SK-N-SH treated with all-trans-retinoic acid at 6 μM for 48 hours (cell line): ENCODE measurements around the gene GPC6.

Experiments
- ATAC-seq: fragments of 200-7000 bp; cut with Tn5 transposase; 3 replicates; pipeline ENCODE4 v1.9.1; 2020; ENCODE audit warnings: mild to moderate bottlenecking, moderate library complexity
- ARNTL ChIP-seq: fragments of 450-650 bp; formaldehyde crosslinking; IDR thresholded peaks from 2 replicates; pipeline ENCODE4 v1.5.0; 2020; ENCODE audit warnings: low read depth, mild to moderate bottlenecking, moderate library complexity, borderline replicate concordance
- CSDC2 ChIP-seq: fragments of 250-450 bp; sonication (Bioruptor Pico); IDR thresholded peaks from 2 replicates; pipeline ENCODE4 v1.5.0; 2020; ENCODE audit warnings: mild to moderate bottlenecking, moderate library complexity
- ESRRG ChIP-seq: fragments of 250-450 bp; sonication (Bioruptor Pico); IDR thresholded peaks from 2 replicates; pipeline ENCODE4 v1.6.1; 2021; ENCODE audit warnings: mild to moderate bottlenecking
- GLIS3 ChIP-seq: fragments of 250-450 bp; sonication (Bioruptor Pico); IDR thresholded peaks from 2 replicates; pipeline ENCODE4 v1.5.0; 2020; ENCODE audit warnings: mild to moderate bottlenecking, moderate library complexity
- OSR1 ChIP-seq: fragments of 250-450 bp; sonication (Bioruptor Pico); IDR thresholded peaks from 2 replicates; pipeline ENCODE4 v1.8.0; 2022; ENCODE audit warnings: moderate library complexity, mild to moderate bottlenecking, inconsistent platforms
- PATZ1 ChIP-seq: fragments of 250-450 bp; sonication (Bioruptor Pico); IDR thresholded peaks from 2 replicates; pipeline ENCODE4 v1.8.0; 2020; ENCODE audit warnings: mild to moderate bottlenecking, moderate library complexity, borderline replicate concordance
- PPARA ChIP-seq: fragments of 250-450 bp; sonication (Bioruptor Pico); IDR thresholded peaks from 2 replicates; pipeline ENCODE4 v1.5.0; 2020; ENCODE audit warnings: mild to moderate bottlenecking, borderline replicate concordance
- RARB ChIP-seq: fragments of 250-450 bp; sonication (Bioruptor Pico); IDR thresholded peaks from 2 replicates; pipeline ENCODE4 v1.8.0; 2021; ENCODE audit warnings: mild to moderate bottlenecking, moderate library complexity
- SNAI2 ChIP-seq: fragments of 250-450 bp; sonication (Bioruptor Pico); IDR thresholded peaks from 2 replicates; pipeline ENCODE4 v1.5.0; 2020; ENCODE audit warnings: mild to moderate bottlenecking, moderate library complexity
- TCF4 ChIP-seq: fragments of 250-450 bp; sonication (Bioruptor Pico); IDR thresholded peaks from 2 replicates; pipeline ENCODE4 v1.8.0; 2021; ENCODE audit warnings: mild to moderate bottlenecking, moderate library complexity, borderline replicate concordance
- TOX ChIP-seq: fragments of 250-450 bp; sonication (Bioruptor Pico); IDR thresholded peaks from 2 replicates; pipeline ENCODE4 v1.8.0; 2021; ENCODE audit warnings: mild to moderate bottlenecking, moderate library complexity, borderline replicate concordance
- ZC3H10 ChIP-seq: fragments of 250-450 bp; sonication (Bioruptor Pico); IDR thresholded peaks from 2 replicates; pipeline ENCODE4 v1.5.1; 2021; ENCODE audit warnings: mild to moderate bottlenecking, moderate library complexity
- ZFP3 ChIP-seq: fragments of 250-450 bp; sonication (Bioruptor Pico); IDR thresholded peaks from 2 replicates; pipeline ENCODE4 v1.5.0; 2020; ENCODE audit warnings: mild to moderate bottlenecking, moderate library complexity
- ZFP30 ChIP-seq: fragments of 450-650 bp; formaldehyde crosslinking; IDR thresholded peaks from 2 replicates; pipeline ENCODE4 v1.5.0; 2022; ENCODE audit warnings: mild to moderate bottlenecking, moderate library complexity
- ZNF70 ChIP-seq: fragments of 450-650 bp; formaldehyde crosslinking; IDR thresholded peaks from 2 replicates; pipeline ENCODE4 v1.5.0; 2020; ENCODE audit warnings: mild to moderate bottlenecking, moderate library complexity
- ZNF8 ChIP-seq: fragments of 450-650 bp; formaldehyde crosslinking; IDR thresholded peaks from 2 replicates; pipeline ENCODE4 v1.5.0; 2020; ENCODE audit warnings: mild to moderate bottlenecking, moderate library complexity
- TF ChIP-seq, protein P1 (sequence below): fragments of 250-450 bp; sonication (Bioruptor Pico); IDR thresholded peaks from 2 replicates; pipeline ENCODE4 v1.5.1; 2020; ENCODE audit warnings: low read depth, mild to moderate bottlenecking, moderate library complexity
- TF ChIP-seq, protein P2 (sequence below): fragments of 250-450 bp; sonication (Bioruptor Pico); IDR thresholded peaks from 2 replicates; pipeline ENCODE4 v1.5.0; 2020; ENCODE audit warnings: mild to moderate bottlenecking, moderate library complexity
- TF ChIP-seq, protein P3 (sequence below): fragments of 250-450 bp; sonication (Bioruptor Pico); IDR thresholded peaks from 2 replicates; pipeline ENCODE4 v1.8.0; 2021; ENCODE audit warnings: low read depth, mild to moderate bottlenecking, moderate library complexity, borderline replicate concordance
- TF ChIP-seq, protein P4 (sequence below): fragments of 250-450 bp; sonication (Bioruptor Pico); IDR thresholded peaks from 2 replicates; pipeline ENCODE4 v1.5.1; 2021; ENCODE audit warnings: mild to moderate bottlenecking, moderate library complexity

GPC6 gene

DNA sequence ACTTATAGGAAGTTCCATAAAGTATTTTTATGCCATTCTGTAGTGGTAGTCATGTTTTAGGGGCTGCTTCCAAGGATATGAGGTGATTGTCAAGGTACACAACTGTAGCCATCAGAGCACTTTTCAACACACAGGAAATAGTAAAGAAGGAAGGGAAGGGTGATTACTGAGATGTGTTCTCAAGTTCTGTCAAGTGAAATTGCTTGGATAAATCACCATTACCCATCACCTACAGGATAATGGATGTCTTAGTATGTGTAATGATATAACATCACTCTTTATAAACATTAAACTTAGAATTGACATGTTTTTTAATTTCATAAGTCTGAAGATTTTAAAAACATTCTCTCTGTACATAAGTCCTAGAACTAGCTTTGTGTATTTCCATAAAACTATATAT is 765.0 kb downstream of the GPC6 start:
- ATAC-seq = no peak
- TF ChIP-seq, protein P1, sequence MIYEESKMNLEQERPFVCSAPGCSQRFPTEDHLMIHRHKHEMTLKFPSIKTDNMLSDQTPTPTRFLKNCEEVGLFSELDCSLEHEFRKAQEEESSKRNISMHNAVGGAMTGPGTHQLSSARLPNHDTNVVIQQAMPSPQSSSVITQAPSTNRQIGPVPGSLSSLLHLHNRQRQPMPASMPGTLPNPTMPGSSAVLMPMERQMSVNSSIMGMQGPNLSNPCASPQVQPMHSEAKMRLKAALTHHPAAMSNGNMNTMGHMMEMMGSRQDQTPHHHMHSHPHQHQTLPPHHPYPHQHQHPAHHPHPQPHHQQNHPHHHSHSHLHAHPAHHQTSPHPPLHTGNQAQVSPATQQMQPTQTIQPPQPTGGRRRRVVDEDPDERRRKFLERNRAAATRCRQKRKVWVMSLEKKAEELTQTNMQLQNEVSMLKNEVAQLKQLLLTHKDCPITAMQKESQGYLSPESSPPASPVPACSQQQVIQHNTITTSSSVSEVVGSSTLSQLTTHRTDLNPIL (CRISPR knock-in tag) = no peak
- TF ChIP-seq ZNF8 (CRISPR knock-in tag) (no peak), SNAI2 (CRISPR knock-in tag) (no peak), PATZ1 (CRISPR knock-in tag) (no peak), GLIS3 (CRISPR knock-in tag) (no peak), OSR1 (CRISPR knock-in tag) (no peak), TCF4 (CRISPR knock-in tag) (no peak), ZNF70 (CRISPR knock-in tag) (no peak), RARB (CRISPR knock-in tag) (no peak), ESRRG (CRISPR knock-in tag) (no peak), ZFP30 (CRISPR knock-in tag) (no peak), ARNTL (CRISPR knock-in tag) (no peak)
- TF ChIP-seq, protein P2, sequence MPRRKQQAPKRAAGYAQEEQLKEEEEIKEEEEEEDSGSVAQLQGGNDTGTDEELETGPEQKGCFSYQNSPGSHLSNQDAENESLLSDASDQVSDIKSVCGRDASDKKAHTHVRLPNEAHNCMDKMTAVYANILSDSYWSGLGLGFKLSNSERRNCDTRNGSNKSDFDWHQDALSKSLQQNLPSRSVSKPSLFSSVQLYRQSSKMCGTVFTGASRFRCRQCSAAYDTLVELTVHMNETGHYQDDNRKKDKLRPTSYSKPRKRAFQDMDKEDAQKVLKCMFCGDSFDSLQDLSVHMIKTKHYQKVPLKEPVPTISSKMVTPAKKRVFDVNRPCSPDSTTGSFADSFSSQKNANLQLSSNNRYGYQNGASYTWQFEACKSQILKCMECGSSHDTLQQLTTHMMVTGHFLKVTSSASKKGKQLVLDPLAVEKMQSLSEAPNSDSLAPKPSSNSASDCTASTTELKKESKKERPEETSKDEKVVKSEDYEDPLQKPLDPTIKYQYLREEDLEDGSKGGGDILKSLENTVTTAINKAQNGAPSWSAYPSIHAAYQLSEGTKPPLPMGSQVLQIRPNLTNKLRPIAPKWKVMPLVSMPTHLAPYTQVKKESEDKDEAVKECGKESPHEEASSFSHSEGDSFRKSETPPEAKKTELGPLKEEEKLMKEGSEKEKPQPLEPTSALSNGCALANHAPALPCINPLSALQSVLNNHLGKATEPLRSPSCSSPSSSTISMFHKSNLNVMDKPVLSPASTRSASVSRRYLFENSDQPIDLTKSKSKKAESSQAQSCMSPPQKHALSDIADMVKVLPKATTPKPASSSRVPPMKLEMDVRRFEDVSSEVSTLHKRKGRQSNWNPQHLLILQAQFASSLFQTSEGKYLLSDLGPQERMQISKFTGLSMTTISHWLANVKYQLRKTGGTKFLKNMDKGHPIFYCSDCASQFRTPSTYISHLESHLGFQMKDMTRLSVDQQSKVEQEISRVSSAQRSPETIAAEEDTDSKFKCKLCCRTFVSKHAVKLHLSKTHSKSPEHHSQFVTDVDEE (CRISPR knock-in tag) = no peak
- TF ChIP-seq, protein P3, sequence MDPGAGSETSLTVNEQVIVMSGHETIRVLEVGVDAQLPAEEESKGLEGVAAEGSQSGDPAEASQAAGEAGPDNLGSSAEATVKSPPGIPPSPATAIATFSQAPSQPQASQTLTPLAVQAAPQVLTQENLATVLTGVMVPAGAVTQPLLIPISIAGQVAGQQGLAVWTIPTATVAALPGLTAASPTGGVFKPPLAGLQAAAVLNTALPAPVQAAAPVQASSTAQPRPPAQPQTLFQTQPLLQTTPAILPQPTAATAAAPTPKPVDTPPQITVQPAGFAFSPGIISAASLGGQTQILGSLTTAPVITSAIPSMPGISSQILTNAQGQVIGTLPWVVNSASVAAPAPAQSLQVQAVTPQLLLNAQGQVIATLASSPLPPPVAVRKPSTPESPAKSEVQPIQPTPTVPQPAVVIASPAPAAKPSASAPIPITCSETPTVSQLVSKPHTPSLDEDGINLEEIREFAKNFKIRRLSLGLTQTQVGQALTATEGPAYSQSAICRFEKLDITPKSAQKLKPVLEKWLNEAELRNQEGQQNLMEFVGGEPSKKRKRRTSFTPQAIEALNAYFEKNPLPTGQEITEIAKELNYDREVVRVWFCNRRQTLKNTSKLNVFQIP (CRISPR knock-in tag) = no peak

DNA sequence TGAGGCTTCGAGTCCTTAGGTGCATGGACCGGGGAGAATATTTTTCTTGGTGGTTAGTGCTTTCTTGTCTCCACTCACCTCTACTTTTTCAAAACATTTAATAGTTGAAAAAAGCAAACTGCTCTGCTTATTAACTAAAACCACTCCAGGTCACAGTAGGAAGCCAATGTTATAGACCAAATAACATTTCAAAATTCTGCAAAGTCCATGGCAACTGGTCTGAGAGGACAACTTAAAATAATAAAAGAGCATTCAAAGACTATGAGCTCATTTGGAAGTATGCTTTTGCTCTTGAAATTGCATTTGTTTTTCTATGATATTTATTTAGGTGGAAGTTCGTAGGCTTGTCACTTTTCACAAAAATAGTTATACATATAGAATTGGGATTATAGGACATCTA is 769.9 kb downstream of the GPC6 start:
- TF ChIP-seq, protein P4, sequence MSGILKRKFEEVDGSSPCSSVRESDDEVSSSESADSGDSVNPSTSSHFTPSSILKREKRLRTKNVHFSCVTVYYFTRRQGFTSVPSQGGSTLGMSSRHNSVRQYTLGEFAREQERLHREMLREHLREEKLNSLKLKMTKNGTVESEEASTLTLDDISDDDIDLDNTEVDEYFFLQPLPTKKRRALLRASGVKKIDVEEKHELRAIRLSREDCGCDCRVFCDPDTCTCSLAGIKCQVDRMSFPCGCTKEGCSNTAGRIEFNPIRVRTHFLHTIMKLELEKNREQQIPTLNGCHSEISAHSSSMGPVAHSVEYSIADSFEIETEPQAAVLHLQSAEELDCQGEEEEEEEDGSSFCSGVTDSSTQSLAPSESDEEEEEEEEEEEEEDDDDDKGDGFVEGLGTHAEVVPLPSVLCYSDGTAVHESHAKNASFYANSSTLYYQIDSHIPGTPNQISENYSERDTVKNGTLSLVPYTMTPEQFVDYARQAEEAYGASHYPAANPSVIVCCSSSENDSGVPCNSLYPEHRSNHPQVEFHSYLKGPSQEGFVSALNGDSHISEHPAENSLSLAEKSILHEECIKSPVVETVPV (CRISPR knock-in tag) = no peak
- no peak for TF ChIP-seq OSR1 (CRISPR knock-in tag)
- no peak for TF ChIP-seq GLIS3 (CRISPR knock-in tag)
- TF ChIP-seq PPARA = no peak
- TF ChIP-seq TOX (CRISPR knock-in tag) = no peak
- TF ChIP-seq, protein P2 (CRISPR knock-in tag) = no peak
- no peak for TF ChIP-seq ZFP30 (CRISPR knock-in tag)
- TF ChIP-seq PATZ1 (CRISPR knock-in tag) = no peak
- TF ChIP-seq, protein P1 (CRISPR knock-in tag) = no peak
- no peak for TF ChIP-seq ARNTL (CRISPR knock-in tag)
- TF ChIP-seq, protein P3 (CRISPR knock-in tag) = no peak
- no peak for TF ChIP-seq ZFP3 (CRISPR knock-in tag)
- no peak for TF ChIP-seq ZC3H10
- no peak for TF ChIP-seq CSDC2 (CRISPR knock-in tag)
- TF ChIP-seq ZNF70 (CRISPR knock-in tag) = no peak
- TF ChIP-seq RARB (CRISPR knock-in tag) = no peak
- ATAC-seq = no peak
